ENCODE data around the gene TLE5.
"Not testable (repeated sequence)": the region's sequence is repeated elsewhere in the genome, so short reads cannot be mapped to it uniquely, and the experiment has no call there.

Gene TLE5

GRCh38 chr19:3060857-3061181 is 1.5 kb downstream of the TLE5 start:
- no peak for DNase-seq

DNA sequence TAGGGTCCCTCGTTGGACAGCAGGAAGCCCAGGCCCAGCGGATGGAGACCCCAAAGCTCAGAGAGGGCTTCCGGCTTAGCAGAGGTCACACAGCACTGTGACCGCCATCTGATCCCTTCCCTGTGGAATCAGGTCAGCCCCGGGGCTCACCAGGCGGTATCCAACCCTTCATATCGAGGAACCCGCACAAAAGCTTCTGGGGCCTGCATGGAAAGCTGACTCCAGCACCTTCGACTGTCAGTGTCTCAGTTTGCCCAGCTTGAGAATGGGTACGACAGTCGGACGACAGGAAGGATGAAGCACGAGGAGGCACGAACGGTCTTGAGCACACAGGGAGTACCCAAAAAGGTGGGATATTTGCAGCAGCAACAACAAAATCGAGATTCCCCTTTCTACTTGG is 2.6 kb downstream of the TLE5 start:
- no peak for DNase-seq

GRCh38 chr19:3058821-3059314 is 3.4 kb downstream of the TLE5 start:
- no peak for DNase-seq

- no peak for DNase-seq
Observed at GRCh38 chr19:3058009-3058820, 4.1 kb downstream of the TLE5 start.

DNA sequence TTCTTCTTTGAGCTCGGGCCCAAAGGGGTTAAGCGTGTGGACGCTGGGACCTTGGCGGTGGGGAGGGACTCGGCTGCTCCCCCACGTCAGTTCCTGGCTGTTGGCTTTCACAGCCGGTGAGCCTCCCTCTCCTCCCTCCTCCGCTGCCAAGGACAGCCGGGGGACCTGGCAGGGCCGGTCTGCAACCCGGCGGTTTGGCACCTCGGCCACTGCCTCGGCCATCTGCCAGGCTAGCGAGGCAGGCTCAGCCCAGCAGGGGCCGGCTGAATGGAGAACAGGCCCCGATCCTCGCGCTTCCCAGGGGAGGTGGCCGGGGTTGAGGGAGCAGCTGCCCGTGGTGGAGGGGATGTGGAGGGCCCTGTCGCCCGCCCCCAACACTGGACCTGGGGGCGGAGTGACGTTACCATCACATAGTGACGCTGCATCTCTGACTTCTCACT is 5.0 kb downstream of the TLE5 start:
- peak; percentile 90 for DNase-seq

- no peak for DNase-seq
Observed at GRCh38 chr19:3056417-3057088, 5.7 kb downstream of the TLE5 start.

GRCh38 chr19:3055741-3056416 is 6.4 kb downstream of the TLE5 start:
- peak; percentile 94 for DNase-seq

- DNase-seq = no peak
Observed at GRCh38 chr19:3054972-3055740, 7.1 kb downstream of the TLE5 start.

GRCh38 chr19:3054265-3054971 is 7.9 kb downstream of the TLE5 start:
- no peak for DNase-seq

- DNase-seq = no peak
Observed at GRCh38 chr19:3053780-3054179, 8.5 kb downstream of the TLE5 start.

DNA sequence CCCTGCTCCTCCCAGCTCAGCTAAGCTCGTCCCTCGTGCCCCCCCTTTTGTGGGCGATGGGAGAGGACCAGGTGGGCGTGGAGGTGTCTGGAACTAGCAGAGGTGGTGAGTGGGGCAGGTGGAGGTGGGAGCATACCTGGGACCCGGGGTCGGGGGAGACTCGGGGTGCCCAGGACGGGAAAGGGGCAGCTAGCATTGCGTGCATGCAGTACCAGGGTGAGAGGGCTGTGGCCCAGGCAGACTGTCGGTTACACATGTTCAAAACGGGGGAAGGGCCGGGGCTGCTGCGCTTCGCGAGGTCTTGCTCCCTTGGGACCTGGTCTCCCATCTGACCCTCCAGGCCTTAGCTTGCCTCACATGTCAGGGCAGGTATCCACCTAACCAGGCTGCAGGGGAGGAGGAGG is 9.1 kb downstream of the TLE5 start:
- no peak for DNase-seq

GRCh38 chr19:3050016-3050415 is 12.3 kb downstream of the TLE5 start:
- DNase-seq = not testable (repeated sequence)

GRCh38 chr19:3049089-3049488 is 13.2 kb downstream of the TLE5 start:
- DNase-seq = no peak

GRCh38 chr19:3048190-3048533 is 14.1 kb downstream of the TLE5 start:
- DNase-seq = no peak

DNA sequence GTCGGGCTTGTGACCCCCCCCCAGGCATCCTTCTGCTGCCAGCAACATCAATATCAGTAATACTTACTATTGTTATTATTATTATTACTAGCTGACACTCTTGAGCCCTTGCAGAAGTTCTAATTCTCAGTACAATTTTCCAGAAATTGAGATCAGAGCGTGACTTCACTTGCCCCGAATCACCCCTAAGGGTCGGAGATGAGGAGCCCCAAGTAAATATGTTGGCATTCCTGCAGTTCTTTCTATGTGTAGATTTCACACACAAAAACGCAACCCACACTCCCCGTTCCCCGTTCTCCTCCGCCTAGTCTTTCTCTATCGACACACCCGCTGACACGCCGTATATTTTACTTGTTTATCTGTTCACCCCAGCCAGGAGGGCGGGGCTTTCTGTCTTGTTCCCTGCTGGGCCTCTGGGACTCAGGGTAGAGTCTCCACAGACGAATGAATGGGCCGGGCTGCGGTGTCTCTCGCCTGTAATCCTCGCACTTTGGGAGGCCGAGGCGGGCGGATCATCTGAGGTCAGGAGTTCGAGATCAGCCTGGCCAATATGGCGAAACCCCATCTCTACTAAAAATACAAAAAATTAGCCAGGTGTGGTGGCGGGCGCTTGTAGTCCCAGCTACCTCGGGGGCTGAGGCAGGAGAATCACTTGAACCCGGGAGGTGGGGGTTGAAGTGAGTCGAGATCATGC is 14.7 kb downstream of the TLE5 start:
- peak; percentile 73 for DNase-seq

- DNase-seq = peak; percentile 55
Observed at GRCh38 chr19:3046698-3047495, 15.4 kb downstream of the TLE5 start.

DNA sequence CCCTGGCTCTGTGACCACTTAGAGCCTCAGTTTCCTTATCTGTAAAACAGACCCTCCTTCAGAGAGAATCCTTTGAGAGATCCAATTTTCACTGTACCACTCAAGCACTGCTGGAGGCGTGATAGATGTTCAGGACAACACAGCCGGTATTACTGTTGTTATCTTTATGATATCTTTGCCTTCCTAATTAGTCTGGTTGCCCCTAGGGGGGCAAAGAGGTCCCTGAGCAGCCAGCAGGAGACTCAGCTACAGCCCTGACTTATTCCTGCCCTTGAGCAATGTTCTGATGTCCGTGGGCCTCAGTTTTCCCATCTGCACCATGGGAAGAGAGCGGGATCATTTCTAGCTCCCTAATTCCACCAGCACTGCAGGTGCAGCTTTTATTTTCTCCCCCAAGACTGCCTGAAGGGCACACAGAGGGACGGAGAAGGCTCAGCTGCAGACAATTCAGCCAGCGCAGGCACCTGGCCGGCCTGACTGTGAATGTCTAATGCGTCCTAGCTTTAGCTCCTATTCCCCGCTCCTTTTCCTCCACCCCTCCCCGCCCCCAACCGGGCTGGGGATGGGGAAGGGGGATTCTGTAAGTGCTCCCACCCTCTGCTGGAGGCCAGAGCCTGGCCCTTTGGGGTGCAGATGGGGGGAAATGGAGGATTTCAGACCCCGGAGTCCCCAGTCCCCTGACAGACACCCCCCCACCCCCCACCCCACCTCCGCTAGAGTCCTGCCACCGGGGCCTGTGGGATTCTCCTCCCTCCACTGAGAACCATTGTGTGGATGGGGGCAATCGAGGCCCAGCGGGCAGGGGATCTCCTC is 16.2 kb downstream of the TLE5 start:
- DNase-seq = no peak

DNA sequence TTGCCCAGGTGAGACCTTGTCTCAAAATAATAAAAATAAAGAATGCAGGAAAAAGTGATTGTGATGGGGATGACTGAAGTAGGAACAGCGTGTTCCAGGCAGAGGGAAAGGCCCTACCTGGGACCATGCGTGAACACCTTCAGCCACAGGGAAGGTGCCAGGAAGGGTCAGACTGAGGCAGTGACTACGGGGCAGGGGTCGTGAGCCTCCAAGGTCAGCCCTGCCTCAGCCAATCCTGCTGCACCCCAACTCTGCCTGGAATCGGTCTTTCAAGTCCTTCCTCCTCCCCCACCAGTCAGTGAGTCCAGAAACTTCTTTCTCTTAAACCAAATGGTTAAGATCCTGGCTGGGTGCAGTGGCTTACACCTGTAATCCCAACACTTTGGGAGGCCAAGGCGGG is 17.1 kb downstream of the TLE5 start:
- no peak for DNase-seq

DNA sequence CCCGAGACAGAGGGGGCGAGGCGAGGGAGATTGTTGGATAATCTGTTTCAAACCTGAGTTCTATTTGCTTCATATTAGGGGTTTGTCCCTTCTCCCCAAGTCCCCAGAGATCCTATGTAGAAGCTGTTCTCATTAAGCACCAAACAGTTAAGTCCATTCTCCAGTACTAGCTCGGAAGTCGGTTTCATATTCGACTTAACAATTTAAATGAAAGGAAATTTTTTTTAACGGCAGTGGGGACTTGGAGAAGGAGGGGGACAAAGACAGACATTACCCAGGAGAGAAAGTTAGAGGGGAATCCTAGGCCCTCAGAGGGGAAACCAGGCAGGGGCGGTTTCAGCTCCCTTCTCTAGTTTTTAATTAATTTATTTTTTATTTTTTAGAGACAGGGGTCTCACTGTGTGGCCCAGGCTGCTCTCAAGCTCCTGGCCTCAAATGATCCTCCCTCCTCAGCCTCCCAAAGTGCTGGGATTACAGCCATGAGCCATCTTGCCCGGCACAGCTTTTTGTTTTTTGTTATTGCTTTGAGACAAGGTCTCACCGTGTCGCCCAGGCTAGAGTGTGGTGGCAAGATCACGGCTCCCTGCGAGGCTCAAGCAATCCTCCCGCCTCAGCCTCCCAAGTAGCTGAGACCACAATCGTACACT is 19.6 kb downstream of the TLE5 start:
- DNase-seq = no peak
